OCI-LY3 (cell line): ENCODE data around the gene TEX14.

Experiments
- CTCF ChIP-seq: fragments of 200-600, 300-600 bp; sonication (generic); IDR thresholded peaks from 2 replicates; pipeline ENCODE4 v1.5.1; 2014; ENCODE audit warnings: antibody characterized with exemption, low read length, low read depth
- EZH2phosphoT487 ChIP-seq: fragments of 200-600 bp; shearing (Covaris generic); IDR thresholded peaks from 2 replicates; pipeline ENCODE4 v1.6.1; 2018; ENCODE audit warnings: antibody characterized with exemption, mixed run types, low read depth

GRCh38 chr17:58507123-58507634 is 184.7 kb downstream of the TEX14 start:
- TF ChIP-seq CTCF, result no peak
- no peak for TF ChIP-seq EZH2phosphoT487
